HepG2 (cell line): ENCODE results near the gene CD72. TPM values are rescaled to one million over a fixed set of nuclear protein-coding genes. Genes with fewer than 3 reads are reported as not detected.

Experiments
- CHD2 ChIP-seq: IDR thresholded peaks from 2 replicates; pipeline ENCODE4 v1.6.1; 2011; ENCODE audit warnings: low read depth, low read length, improper control_type of control experiment
- HDAC1 ChIP-seq: sonication (generic); formaldehyde crosslinking; IDR thresholded peaks from 2 replicates; pipeline ENCODE4 v1.5.1; 2020; ENCODE audit warnings: mild to moderate bottlenecking, missing genetic modification reagents
- HMGXB4 ChIP-seq, 2 experiments: sonication (generic) in 1 of 2; formaldehyde crosslinking in 1 of 2; IDR thresholded peaks; 2 replicates each; pipeline versions ENCODE4 v1.4.0 to v1.6.1; 2018 to 2020; ENCODE audit warnings: missing genetic modification reagents in 2 of 2, borderline replicate concordance in 1 of 2, low read depth in 1 of 2, mild to moderate bottlenecking in 1 of 2, missing biosample characterization in 1 of 2
- IRF1 ChIP-seq: sonication (generic); formaldehyde crosslinking; IDR thresholded peaks from 2 replicates; pipeline ENCODE4 v1.4.0; 2020; ENCODE audit warnings: low read depth, mild to moderate bottlenecking, missing genetic modification reagents
- JDP2 ChIP-seq: sonication (generic); formaldehyde crosslinking; IDR thresholded peaks from 2 replicates; pipeline ENCODE4 v1.8.1; 2022; ENCODE audit warnings: missing genetic modification reagents, borderline replicate concordance
- RFXAP ChIP-seq: sonication (generic); formaldehyde crosslinking; IDR thresholded peaks from 2 replicates; pipeline ENCODE4 v1.4.0; 2020; ENCODE audit warnings: missing genetic modification reagents, borderline replicate concordance
- ZFP36L1 ChIP-seq: sonication (generic); formaldehyde crosslinking; IDR thresholded peaks from 2 replicates; pipeline ENCODE4 v1.8.0; 2022; ENCODE audit warnings: mild to moderate bottlenecking, missing genetic modification reagents, moderate library complexity
- polyA plus RNA-seq, 8 experiments: library from polyadenylated mRNA; depleted of rRNA in 3 of 8; stranded (reverse) in 7 of 8; unstranded in 1 of 8; fragments of >200 nt; fragmentation: Illumina TruSeq in 4 of 8; extraction: Trizol in 4 of 8; gene quantifications; 2 replicates each; pipeline versions ENCODE4 v1.2.1 to v1.2.3, GENCODE V29; 2011 to 2016; ENCODE audit warnings: low read depth in 4 of 8, missing spikeins in 1 of 8, mixed read lengths in 1 of 8; ENCODE audit not compliant: insufficient read depth in 1 of 8
- total RNA-seq, 5 experiments: library from RNA; depleted of rRNA; stranded (reverse); fragments of >200 nt; fragmentation: Illumina TruSeq; extraction: Trizol; gene quantifications; 2 replicates each; pipeline ENCODE4 v1.2.3, GENCODE V29; 2016; ENCODE audit warnings: low read depth in 1 of 5
- TF ChIP-seq, protein P1 (sequence below): sonication (generic); formaldehyde crosslinking; conservative IDR thresholded peaks from 2 replicates; pipeline ENCODE4 v1.4.0; 2020; ENCODE audit warnings: missing genetic modification reagents
- TF ChIP-seq, protein P2 (sequence below): IDR thresholded peaks from 2 replicates; pipeline ENCODE4 v1.6.1; 2016; ENCODE audit warnings: low read depth
- TF ChIP-seq, protein P3 (sequence below), 2 experiments: fragments of 450-650 bp in 1 of 2; sonication (generic) in 1 of 2; formaldehyde crosslinking in 1 of 2; IDR thresholded peaks; 2 replicates each; pipeline versions ENCODE4 v1.6.1 to v1.8.0; 2016 to 2022; ENCODE audit warnings: antibody characterized with exemption in 1 of 2, mild to moderate bottlenecking in 1 of 2, missing genetic modification reagents in 1 of 2

CD72 gene
- total and polyA plus RNA-seq, 2 of the 13 experiments (the other 11 are each of a cell fraction or from before 2014, with no cell fraction given): 0.18 to 1.1 TPM

DNA sequence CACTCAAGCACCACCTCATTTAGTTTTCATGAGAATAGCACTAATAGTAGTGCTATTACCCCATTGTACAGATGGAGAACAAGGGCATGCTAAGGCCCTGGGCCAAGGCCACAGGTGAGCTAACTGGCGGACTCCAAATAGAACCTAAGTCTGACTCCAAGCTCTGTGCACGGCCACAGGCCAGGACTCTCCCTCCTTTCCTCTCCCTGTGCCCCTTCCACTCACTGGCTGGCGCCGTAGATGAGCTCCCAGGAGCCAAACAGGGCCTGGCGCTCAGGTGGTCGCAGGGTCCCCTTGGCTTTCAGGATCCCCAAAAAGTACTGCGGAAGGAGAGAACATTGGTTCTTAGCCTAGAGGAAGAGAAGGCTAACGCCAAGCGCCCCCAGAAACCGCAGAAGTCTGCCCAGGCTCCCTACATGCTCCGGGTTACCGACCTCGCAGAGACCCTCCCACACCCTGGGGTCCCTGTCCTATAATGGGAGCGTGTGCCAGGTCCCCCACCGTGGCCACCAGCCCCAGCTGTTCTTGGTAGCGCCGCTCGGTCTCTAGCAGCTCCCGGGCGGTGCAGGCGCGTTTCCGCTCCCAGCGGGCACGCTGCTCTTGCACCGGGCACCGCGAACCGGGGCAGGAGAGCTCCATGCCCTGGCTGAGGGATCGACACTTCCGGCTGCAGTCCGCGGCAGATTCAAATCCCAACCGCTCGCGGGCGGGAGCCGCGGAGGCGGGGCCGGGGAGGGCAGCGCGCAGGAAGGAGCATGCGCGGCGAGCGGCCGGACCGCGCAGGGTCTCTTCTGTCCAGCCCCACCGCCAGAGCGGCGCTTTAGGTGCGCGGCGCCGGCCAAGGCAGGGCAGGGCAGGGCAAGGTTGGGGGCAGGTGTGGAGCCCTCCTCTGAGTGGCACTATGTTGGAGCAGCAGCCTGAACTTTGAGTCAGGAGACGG, 46.6 kb upstream of the CD72 start, which contains the start of gene ARHGEF39 (continued):
- TF ChIP-seq, protein P1, sequence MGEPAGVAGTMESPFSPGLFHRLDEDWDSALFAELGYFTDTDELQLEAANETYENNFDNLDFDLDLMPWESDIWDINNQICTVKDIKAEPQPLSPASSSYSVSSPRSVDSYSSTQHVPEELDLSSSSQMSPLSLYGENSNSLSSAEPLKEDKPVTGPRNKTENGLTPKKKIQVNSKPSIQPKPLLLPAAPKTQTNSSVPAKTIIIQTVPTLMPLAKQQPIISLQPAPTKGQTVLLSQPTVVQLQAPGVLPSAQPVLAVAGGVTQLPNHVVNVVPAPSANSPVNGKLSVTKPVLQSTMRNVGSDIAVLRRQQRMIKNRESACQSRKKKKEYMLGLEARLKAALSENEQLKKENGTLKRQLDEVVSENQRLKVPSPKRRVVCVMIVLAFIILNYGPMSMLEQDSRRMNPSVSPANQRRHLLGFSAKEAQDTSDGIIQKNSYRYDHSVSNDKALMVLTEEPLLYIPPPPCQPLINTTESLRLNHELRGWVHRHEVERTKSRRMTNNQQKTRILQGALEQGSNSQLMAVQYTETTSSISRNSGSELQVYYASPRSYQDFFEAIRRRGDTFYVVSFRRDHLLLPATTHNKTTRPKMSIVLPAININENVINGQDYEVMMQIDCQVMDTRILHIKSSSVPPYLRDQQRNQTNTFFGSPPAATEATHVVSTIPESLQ (CRISPR knock-in tag): no peak
- TF ChIP-seq, protein P2, sequence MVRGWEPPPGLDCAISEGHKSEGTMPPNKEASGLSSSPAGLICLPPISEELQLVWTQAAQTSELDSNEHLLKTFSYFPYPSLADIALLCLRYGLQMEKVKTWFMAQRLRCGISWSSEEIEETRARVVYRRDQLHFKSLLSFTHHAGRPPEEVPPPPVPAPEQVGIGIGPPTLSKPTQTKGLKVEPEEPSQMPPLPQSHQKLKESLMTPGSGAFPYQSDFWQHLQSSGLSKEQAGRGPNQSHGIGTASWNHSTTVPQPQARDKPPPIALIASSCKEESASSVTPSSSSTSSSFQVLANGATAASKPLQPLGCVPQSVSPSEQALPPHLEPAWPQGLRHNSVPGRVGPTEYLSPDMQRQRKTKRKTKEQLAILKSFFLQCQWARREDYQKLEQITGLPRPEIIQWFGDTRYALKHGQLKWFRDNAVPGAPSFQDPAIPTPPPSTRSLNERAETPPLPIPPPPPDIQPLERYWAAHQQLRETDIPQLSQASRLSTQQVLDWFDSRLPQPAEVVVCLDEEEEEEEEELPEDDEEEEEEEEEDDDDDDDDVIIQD (CRISPR knock-in tag): peak; percentile 32; the same call in 1 of the 2 replicates
- no peak for TF ChIP-seq IRF1
- peak; percentile 78 to 87; a peak in 3 of 4 replicates for TF ChIP-seq HMGXB4 (CRISPR knock-in tag; IDR thresholded peaks at IDR 0.05; ENCODE audit: borderline replicate concordance in 1 of 2, low read depth in 1 of 2)
- peak; percentile 93; the same call in 1 of the 2 replicates for TF ChIP-seq ZFP36L1 (CRISPR knock-in tag)
- no peak; the same call in 1 of the 2 replicates for TF ChIP-seq RFXAP (CRISPR knock-in tag)
- TF ChIP-seq HDAC1 (CRISPR knock-in tag): peak; percentile 91
- TF ChIP-seq, protein P3, sequence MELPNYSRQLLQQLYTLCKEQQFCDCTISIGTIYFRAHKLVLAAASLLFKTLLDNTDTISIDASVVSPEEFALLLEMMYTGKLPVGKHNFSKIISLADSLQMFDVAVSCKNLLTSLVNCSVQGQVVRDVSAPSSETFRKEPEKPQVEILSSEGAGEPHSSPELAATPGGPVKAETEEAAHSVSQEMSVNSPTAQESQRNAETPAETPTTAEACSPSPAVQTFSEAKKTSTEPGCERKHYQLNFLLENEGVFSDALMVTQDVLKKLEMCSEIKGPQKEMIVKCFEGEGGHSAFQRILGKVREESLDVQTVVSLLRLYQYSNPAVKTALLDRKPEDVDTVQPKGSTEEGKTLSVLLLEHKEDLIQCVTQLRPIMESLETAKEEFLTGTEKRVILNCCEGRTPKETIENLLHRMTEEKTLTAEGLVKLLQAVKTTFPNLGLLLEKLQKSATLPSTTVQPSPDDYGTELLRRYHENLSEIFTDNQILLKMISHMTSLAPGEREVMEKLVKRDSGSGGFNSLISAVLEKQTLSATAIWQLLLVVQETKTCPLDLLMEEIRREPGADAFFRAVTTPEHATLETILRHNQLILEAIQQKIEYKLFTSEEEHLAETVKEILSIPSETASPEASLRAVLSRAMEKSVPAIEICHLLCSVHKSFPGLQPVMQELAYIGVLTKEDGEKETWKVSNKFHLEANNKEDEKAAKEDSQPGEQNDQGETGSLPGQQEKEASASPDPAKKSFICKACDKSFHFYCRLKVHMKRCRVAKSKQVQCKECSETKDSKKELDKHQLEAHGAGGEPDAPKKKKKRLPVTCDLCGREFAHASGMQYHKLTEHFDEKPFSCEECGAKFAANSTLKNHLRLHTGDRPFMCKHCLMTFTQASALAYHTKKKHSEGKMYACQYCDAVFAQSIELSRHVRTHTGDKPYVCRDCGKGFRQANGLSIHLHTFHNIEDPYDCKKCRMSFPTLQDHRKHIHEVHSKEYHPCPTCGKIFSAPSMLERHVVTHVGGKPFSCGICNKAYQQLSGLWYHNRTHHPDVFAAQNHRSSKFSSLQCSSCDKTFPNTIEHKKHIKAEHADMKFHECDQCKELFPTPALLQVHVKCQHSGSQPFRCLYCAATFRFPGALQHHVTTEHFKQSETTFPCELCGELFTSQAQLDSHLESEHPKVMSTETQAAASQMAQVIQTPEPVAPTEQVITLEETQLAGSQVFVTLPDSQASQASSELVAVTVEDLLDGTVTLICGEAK (IDR thresholded peaks at IDR 0.05): no peak
- TF ChIP-seq, protein P3 (CRISPR knock-in tag; IDR thresholded peaks at IDR 0.05): 0 out of 2 replicates have a peak, but pooled peaks have one; percentile 61
- TF ChIP-seq CHD2: 0 out of 2 replicates have a peak, but pooled peaks have one; percentile 40
- TF ChIP-seq JDP2 (CRISPR knock-in tag): peak; percentile 73; the same call in 1 of the 2 replicates
